NCI-H1694 treated with DMSO at 0.1 percent for 48 hours (cell line): ENCODE data around the gene PRKCA.

Source experiments
- DNase-seq: peaks from one replicate; lab custom pipeline; 2025; lab: John Stamatoyannopoulos, UW

The PRKCA gene

GRCh38 chr17:66841328-66841727 lies 538.9 kb downstream of the PRKCA start:
- no peak for DNase-seq

- no peak for DNase-seq
Measured at GRCh38 chr17:66841744-66842143, 539.3 kb downstream of the PRKCA start.

GRCh38 chr17:66842505-66842904 lies 540.1 kb downstream of the PRKCA start:
- no peak for DNase-seq

- DNase-seq, result no peak
Measured at GRCh38 chr17:66842959-66843358, 540.5 kb downstream of the PRKCA start.

- no peak for DNase-seq
Measured at GRCh38 chr17:66843627-66844026, 541.2 kb downstream of the PRKCA start.

- DNase-seq, result no peak
Measured at GRCh38 chr17:66847704-66848103, 545.3 kb downstream of the PRKCA start.

- DNase-seq, result no peak
Measured at GRCh38 chr17:66848496-66848895, 546.1 kb downstream of the PRKCA start.

GRCh38 chr17:66849032-66849655 lies 546.7 kb downstream of the PRKCA start:
- DNase-seq, result no peak

- DNase-seq, result no peak
Measured at GRCh38 chr17:66849851-66850580, 547.6 kb downstream of the PRKCA start.

- DNase-seq, result no peak
Measured at GRCh38 chr17:66850692-66851091, 548.3 kb downstream of the PRKCA start.

- DNase-seq, result peak; percentile 1
Measured at GRCh38 chr17:66855204-66855603, 552.8 kb downstream of the PRKCA start.

- no peak for DNase-seq
Measured at GRCh38 chr17:66858226-66859083, 556.0 kb downstream of the PRKCA start.

- no peak for DNase-seq
Measured at GRCh38 chr17:66859353-66859752, 556.9 kb downstream of the PRKCA start.

- DNase-seq, result no peak
Measured at GRCh38 chr17:66860204-66860603, 557.8 kb downstream of the PRKCA start.
